Chondrocyte (in vitro differentiated cells): ENCODE data around the gene BCORL1. TPM values are rescaled to one million over a fixed set of nuclear protein-coding genes. Genes with fewer than 3 reads are reported as not detected.

Experiments
- DNase-seq: peaks from one replicate; pipeline ENCODE4 v3.0.0; 2021; ENCODE audit warnings: mixed read lengths, low spot score
- H3K27ac Mint-ChIP-seq: one replicate; pipeline ENCODE4 v1.8.0; 2021; ENCODE audit warnings: mild to moderate bottlenecking, moderate library complexity, mixed read lengths; ENCODE audit not compliant: unreplicated experiment
- H3K27me3 Mint-ChIP-seq: 2 replicates; pipeline ENCODE4 v1.8.0; 2021; ENCODE audit warnings: low read depth, mixed read lengths
- H3K36me3 Mint-ChIP-seq: 2 replicates; pipeline ENCODE4 v1.8.0; 2021; ENCODE audit warnings: low read depth, mixed read lengths
- H3K4me1 Mint-ChIP-seq: 2 replicates; pipeline ENCODE4 v1.8.0; 2021; ENCODE audit warnings: low read depth, mild to moderate bottlenecking, mixed read lengths
- H3K4me3 Mint-ChIP-seq: one replicate; pipeline ENCODE4 v1.8.0; 2021; ENCODE audit warnings: mild to moderate bottlenecking, moderate library complexity, mixed read lengths; ENCODE audit not compliant: unreplicated experiment
- H3K9me3 Mint-ChIP-seq: 2 replicates; pipeline ENCODE4 v1.8.0; 2021; ENCODE audit warnings: low read depth, mixed read lengths
- total RNA-seq: library from RNA; stranded (reverse); gene quantifications from 3 replicates; pipeline ENCODE4 v1.2.1, GENCODE V29; 2021
- TF ChIP-seq, protein P1 (sequence below): fragments of 200-600 bp; sonication (generic); IDR thresholded peaks from 2 replicates; pipeline ENCODE4 v1.5.0; 2021; ENCODE audit warnings: antibody characterized with exemption, mild to moderate bottlenecking, moderate library complexity

Gene BCORL1
- total RNA-seq, 1 donor from 2014 or later, result 20.6 TPM

DNA sequence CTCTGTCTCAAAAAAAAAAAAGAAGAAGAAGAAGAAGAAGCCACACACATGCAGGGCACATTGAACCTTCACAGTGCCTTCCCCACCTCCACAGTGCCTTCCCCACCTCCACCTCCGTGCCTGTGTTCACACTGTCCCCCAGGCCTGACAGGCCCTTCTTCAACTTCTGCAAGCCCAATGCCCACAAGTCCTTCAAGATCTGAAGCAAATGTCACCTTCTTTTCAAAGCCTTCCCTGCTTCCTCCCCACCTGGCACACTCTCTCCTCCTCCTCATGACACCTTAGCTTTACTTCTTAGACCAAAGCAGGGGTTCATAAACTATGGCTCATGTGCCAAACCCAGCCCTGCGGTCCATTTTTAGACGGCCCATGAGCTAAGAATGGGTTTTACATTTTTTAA is 107.9 kb downstream of the BCORL1 start:
- TF ChIP-seq, protein P1, sequence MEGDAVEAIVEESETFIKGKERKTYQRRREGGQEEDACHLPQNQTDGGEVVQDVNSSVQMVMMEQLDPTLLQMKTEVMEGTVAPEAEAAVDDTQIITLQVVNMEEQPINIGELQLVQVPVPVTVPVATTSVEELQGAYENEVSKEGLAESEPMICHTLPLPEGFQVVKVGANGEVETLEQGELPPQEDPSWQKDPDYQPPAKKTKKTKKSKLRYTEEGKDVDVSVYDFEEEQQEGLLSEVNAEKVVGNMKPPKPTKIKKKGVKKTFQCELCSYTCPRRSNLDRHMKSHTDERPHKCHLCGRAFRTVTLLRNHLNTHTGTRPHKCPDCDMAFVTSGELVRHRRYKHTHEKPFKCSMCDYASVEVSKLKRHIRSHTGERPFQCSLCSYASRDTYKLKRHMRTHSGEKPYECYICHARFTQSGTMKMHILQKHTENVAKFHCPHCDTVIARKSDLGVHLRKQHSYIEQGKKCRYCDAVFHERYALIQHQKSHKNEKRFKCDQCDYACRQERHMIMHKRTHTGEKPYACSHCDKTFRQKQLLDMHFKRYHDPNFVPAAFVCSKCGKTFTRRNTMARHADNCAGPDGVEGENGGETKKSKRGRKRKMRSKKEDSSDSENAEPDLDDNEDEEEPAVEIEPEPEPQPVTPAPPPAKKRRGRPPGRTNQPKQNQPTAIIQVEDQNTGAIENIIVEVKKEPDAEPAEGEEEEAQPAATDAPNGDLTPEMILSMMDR, result no peak
- Mint-ChIP-seq H3K27me3 (no peaks in the 10 kb centered on the region), H3K4me3 (no peak overlapping the region), H3K4me1 (peaks cover 14% of the 10 kb centered on the region), H3K36me3 (no peaks in the 10 kb centered on the region), H3K9me3 (no peaks in the 10 kb centered on the region), H3K27ac (no peak overlapping the region)
- DNase-seq, result no peak

- DNase-seq, result no peak
- Mint-ChIP-seq H3K4me1 (peaks cover 3% of the 10 kb centered on the region), H3K27ac (peak overlapping the region; percentile 20), H3K27me3 (no peaks in the 10 kb centered on the region), H3K36me3 (no peaks in the 10 kb centered on the region), H3K9me3 (no peaks in the 10 kb centered on the region), H3K4me3 (no peak overlapping the region)
- TF ChIP-seq, protein P1, result no peak
These were observed 109.6 kb downstream of the BCORL1 start for GRCh38 chrX:130091980-130092522.

DNA sequence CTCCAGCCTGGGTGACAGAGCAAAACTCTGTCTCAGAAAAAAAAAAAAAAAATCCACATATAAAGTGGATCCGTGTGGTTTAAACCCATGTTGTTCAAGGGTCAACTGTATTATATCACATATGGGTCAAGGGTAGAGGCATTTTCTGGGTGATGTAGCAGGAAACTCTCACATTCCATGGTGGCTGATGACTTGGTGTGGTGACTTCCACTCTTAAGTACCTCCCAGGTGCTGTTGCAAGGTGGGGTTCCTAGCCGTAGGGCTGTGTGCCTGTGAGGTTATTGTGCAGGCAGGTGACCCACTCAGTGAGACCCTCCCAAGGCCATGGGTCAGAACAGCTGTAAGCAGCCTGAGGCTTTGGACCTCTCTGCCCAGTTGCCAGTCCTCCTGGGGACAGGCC is 110.8 kb downstream of the BCORL1 start:
- Mint-ChIP-seq H3K4me3 (no peak overlapping the region), H3K4me1 (peaks cover 7% of the 10 kb centered on the region), H3K27ac (no peak overlapping the region), H3K9me3 (no peaks in the 10 kb centered on the region), H3K27me3 (no peaks in the 10 kb centered on the region), H3K36me3 (no peaks in the 10 kb centered on the region)
- TF ChIP-seq, protein P1, result no peak
- no peak for DNase-seq

DNA sequence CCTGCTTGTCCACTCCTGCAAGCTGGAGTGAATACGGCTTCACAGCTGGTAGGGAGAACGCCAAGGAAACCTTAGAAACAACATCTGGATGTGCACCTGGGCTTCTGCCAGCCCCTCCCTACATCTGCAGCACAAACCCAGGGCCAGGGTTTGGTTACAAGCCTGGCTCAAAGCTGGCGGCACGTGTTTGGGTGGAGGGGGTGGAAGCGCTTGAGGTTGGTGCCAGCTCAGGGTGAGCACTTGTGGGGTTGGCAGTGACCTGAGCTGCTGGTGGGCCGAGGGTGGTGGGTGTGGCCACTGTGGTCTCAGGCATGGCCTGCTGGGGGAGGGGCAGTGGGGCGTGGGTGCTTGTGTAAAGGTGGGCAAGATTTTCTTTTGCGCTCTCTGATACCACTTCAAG is 112.3 kb downstream of the BCORL1 start:
- no peak overlapping the region for H3K27ac Mint-ChIP-seq
- H3K27me3 Mint-ChIP-seq, result no peaks in the 10 kb centered on the region
- no peaks in the 10 kb centered on the region for H3K36me3 Mint-ChIP-seq
- H3K4me1 Mint-ChIP-seq, result peaks cover 9% of the 10 kb centered on the region
- TF ChIP-seq, protein P1, result no peak
- H3K4me3 Mint-ChIP-seq, result no peak overlapping the region
- no peak for DNase-seq
- no peaks in the 10 kb centered on the region for H3K9me3 Mint-ChIP-seq

- H3K27ac Mint-ChIP-seq, result no peak overlapping the region
- no peak overlapping the region for H3K4me3 Mint-ChIP-seq
- TF ChIP-seq, protein P1, result no peak
- H3K4me1 Mint-ChIP-seq, result peaks cover 16% of the 10 kb centered on the region
- no peaks in the 10 kb centered on the region for H3K9me3 Mint-ChIP-seq
- H3K36me3 Mint-ChIP-seq, result no peaks in the 10 kb centered on the region
- no peak for DNase-seq
- no peaks in the 10 kb centered on the region for H3K27me3 Mint-ChIP-seq
These were observed 113.0 kb downstream of the BCORL1 start for GRCh38 chrX:130095249-130096030.
